Tibial artery (tissue), 4 donors: ENCODE measurements around the gene KLF13.
A peak's percentile ranks its signal among the peaks of the same experiment; 100 is the strongest.

Experiments used
- DNase-seq, 2 donors: peaks; one replicate each; pipeline ENCODE4 v3.0.0-alpha.2; 2019
- H3K27ac ChIP-seq, 2 donors: fragments of 200-600 bp; sonication (generic) in 1 of 2; 1 replicate in 1 of 2; 2 replicates in 1 of 2; pipeline ENCODE4 v1.5.1; 2018 to 2019; ENCODE audit warnings: mild to moderate bottlenecking in 1 of 2
- H3K27me3 ChIP-seq, 2 donors: fragments of 200-600 bp; sonication (generic) in 1 of 2; one replicate each; pipeline versions ENCODE4 v1.5.1 to v1.6.0; 2016 to 2019
- H3K36me3 ChIP-seq, 3 donors: fragments of 200-600 bp; sonication (generic) in 2 of 3; one replicate each; pipeline ENCODE4 v1.5.1; 2016 to 2019; ENCODE audit warnings: mild to moderate bottlenecking in 2 of 3
- H3K4me1 ChIP-seq, 4 donors: fragments of 200-600 bp; sonication (generic) in 2 of 4; 1 replicate in 3 of 4; 2 replicates in 1 of 4; pipeline ENCODE4 v1.5.1; 2016 to 2019
- H3K4me3 ChIP-seq, 2 donors: fragments of 200-600 bp; sonication (generic) in 1 of 2; 1 replicate in 1 of 2; 2 replicates in 1 of 2; pipeline ENCODE4 v1.5.1; 2018 to 2019; ENCODE audit warnings: mild to moderate bottlenecking in 2 of 2
- H3K9me3 ChIP-seq, 3 donors: fragments of 200-600 bp; sonication (generic) in 1 of 3; one replicate each; pipeline ENCODE4 v1.5.1; 2016 to 2019
- intact Hi-C: fragments of 100-400 bp; cut with DNase I; formaldehyde crosslinking; loops from one replicate; pipeline ENCODE4 v1.15.0; 2023; ENCODE audit warnings: low total_unique reads
- TF ChIP-seq, protein P1 (sequence below), 2 experiments: fragments of 200-600 bp in 1 of 2; fragments of 450-650 bp in 1 of 2; IDR thresholded peaks; one replicate each; pipeline ENCODE4 v1.5.1; 2017 to 2019; ENCODE audit warnings: antibody characterized with exemption in 2 of 2, mild to moderate bottlenecking in 1 of 2, moderate library complexity in 1 of 2

KLF13 gene

DNA sequence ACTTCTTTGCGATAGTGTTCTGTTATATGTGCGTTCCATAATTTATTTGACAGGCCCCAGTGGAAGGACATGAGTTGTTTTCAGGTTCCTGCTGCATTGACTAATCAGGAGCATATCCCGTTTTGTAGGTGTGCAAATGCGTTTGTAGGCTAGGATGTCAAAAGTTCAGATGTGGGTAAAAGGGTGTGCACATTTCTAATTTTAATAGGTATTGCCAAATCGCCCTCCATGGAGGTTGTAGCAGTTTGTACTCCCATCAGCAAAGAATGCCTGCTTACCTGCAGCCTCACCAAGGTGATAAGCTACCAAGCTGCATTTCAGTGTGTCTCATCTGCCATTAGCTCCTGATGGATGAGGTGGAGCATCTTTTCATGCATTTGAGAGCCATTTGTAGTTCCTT, 36.3 kb downstream of the KLF13 start:
- no peak overlapping the region for H3K27ac ChIP-seq

DNA sequence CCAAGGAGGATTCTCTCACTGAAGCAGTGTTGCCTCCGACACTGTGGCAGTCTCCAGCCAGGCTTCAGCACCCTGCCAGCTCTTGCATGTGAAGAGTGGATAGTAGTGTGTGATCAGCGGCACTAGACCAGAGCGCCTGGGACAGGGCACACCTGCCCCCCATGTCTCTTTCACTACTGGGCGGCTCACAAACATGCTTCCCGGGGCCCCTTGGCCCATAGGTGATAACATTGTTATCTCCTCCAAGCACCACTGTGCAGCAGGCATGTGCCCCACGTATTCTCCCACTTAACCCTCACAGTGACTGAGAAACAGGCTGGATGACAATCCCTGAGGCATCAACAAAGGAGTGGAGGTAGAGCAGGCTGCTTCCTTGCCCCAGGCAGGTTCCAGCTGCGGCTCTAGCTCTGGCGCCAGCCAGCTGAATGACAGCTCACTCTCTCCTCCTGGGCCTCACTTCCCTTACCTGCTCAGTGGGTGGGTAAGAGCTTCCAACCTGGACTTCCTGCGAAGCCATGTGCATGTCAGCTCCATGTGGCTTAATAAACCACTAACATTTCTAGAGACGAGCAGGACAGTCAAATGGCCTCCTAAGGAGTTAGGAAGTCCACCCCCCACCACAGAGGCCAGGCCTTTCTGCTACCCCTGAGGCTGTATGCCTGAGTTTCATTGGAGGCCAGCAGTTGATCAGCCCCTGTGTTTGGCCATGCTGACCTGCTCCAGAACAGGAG, 37.8 kb downstream of the KLF13 start:
- H3K9me3 ChIP-seq: no peaks in the 10 kb centered on the region
- DNase-seq: peak in 1 of 2 donors; percentile 65
- no peaks in the 10 kb centered on the region for H3K27me3 ChIP-seq
- TF ChIP-seq, protein P1, sequence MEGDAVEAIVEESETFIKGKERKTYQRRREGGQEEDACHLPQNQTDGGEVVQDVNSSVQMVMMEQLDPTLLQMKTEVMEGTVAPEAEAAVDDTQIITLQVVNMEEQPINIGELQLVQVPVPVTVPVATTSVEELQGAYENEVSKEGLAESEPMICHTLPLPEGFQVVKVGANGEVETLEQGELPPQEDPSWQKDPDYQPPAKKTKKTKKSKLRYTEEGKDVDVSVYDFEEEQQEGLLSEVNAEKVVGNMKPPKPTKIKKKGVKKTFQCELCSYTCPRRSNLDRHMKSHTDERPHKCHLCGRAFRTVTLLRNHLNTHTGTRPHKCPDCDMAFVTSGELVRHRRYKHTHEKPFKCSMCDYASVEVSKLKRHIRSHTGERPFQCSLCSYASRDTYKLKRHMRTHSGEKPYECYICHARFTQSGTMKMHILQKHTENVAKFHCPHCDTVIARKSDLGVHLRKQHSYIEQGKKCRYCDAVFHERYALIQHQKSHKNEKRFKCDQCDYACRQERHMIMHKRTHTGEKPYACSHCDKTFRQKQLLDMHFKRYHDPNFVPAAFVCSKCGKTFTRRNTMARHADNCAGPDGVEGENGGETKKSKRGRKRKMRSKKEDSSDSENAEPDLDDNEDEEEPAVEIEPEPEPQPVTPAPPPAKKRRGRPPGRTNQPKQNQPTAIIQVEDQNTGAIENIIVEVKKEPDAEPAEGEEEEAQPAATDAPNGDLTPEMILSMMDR (IDR thresholded peaks at IDR 0.05): no peak
- intact Hi-C loops: loop anchor here (1.0 kb wide), 1 partner anchor 124 kb away; no protein-coding TSS in a partner anchor
- peaks cover 0 to 5% (median 0%) of the 10 kb centered on the region in 3 donors for H3K36me3 ChIP-seq
- no peak overlapping the region for H3K4me3 ChIP-seq
- peak overlapping the region; percentile 79 to 80 for H3K27ac ChIP-seq
- H3K4me1 ChIP-seq: peaks cover 0 to 82% (median 48%) of the 10 kb centered on the region in 4 donors

More for the DNA sequence above, 36.3 kb downstream of the KLF13 start:
- H3K4me1 ChIP-seq: peaks cover 0 to 95% (median 50%) of the 10 kb centered on the region in 4 donors
- TF ChIP-seq, protein P1 (IDR thresholded peaks at IDR 0.05): no peak
- no peak overlapping the region for H3K4me3 ChIP-seq
- intact Hi-C loops: no loop called here
- no peaks in the 10 kb centered on the region for H3K9me3 ChIP-seq
- peaks cover 0 to 8% (median 0%) of the 10 kb centered on the region in 3 donors for H3K36me3 ChIP-seq
- no peak for DNase-seq
- H3K27me3 ChIP-seq: no peaks in the 10 kb centered on the region

- intact Hi-C loops: no loop called here
- Histone ChIP-seq H3K27me3 (no peaks in the 10 kb centered on the region), H3K4me3 (peak overlapping the region; percentile 15 to 21), H3K36me3 (no peaks in the 10 kb centered on the region), H3K4me1 (peaks cover 0 to 76% (median 45%) of the 10 kb centered on the region in 4 donors), H3K9me3 (no peaks in the 10 kb centered on the region), H3K27ac (peak overlapping the region; percentile 79 to 80)
- no peak for DNase-seq
- TF ChIP-seq, protein P1 (IDR thresholded peaks at IDR 0.05): no peak
Observed at GRCh38 chr15:31365032-31365654, 38.5 kb downstream of the KLF13 start.

GRCh38 chr15:31365655-31366127, 39.1 kb downstream of the KLF13 start:
- peak overlapping the region; percentile 46 to 48 for H3K4me3 ChIP-seq
- peaks cover 0 to 71% (median 42%) of the 10 kb centered on the region in 4 donors for H3K4me1 ChIP-seq
- intact Hi-C loops: no loop called here
- no peaks in the 10 kb centered on the region for H3K36me3 ChIP-seq
- TF ChIP-seq, protein P1 (IDR thresholded peaks at IDR 0.05): peak; percentile 40 to 44
- H3K27me3 ChIP-seq: no peaks in the 10 kb centered on the region
- H3K27ac ChIP-seq: peak overlapping the region; percentile 79 to 80
- DNase-seq: peak; percentile 95 to 98
- no peaks in the 10 kb centered on the region for H3K9me3 ChIP-seq

DNA sequence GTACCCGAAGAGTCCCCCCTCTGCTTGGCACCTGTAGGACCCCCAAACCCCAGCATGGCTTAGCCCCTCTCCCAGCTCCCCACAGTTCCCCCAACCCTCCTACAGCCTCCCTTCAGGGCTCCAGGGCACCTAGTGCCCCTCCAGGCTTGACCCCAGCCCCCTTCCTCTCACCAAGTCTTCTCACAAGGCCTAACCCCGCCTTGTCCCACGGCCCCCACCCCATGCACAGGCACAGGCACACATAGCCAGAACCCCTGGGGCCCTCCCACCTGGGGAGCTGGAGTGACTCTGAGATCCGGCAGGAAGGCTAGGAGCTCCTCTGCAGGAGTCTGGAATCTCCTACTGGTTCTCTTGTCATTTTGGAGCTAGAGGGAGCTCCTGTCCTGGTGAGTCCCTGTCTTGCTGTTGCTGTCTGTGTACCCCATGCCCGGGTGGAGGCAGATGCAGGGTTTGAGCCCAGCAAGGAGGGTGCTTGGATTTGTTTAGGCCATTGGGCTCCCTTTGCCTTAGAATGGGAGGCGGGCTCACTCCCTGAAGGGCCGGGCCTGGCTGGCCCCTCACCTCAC, 39.6 kb downstream of the KLF13 start:
- H3K4me1 ChIP-seq: peaks cover 0 to 66% (median 39%) of the 10 kb centered on the region in 4 donors
- H3K4me3 ChIP-seq: peak overlapping the region; percentile 46 to 48
- H3K9me3 ChIP-seq: no peaks in the 10 kb centered on the region
- H3K36me3 ChIP-seq: no peaks in the 10 kb centered on the region
- intact Hi-C loops: no loop called here
- TF ChIP-seq, protein P1 (IDR thresholded peaks at IDR 0.05): peak in 1 of 2 experiments; percentile 2
- no peaks in the 10 kb centered on the region for H3K27me3 ChIP-seq
- DNase-seq: peak; percentile 68 to 83
- peak overlapping the region; percentile 78 to 79 for H3K27ac ChIP-seq
